Kidney capillary endothelial cell (primary cell): Measurements from ENCODE around the gene PLXDC2.
A peak's percentile ranks its signal among the peaks of the same experiment; 100 is the strongest.
"Not testable (repeated sequence)": the region's sequence is repeated elsewhere in the genome, so short reads cannot be mapped to it uniquely, and the experiment has no call there.

Experiments
- DNase-seq: peaks from one replicate; pipeline ENCODE4 v3.0.0-alpha.2; 2018; ENCODE audit warnings: low spot score

PLXDC2 gene

DNA sequence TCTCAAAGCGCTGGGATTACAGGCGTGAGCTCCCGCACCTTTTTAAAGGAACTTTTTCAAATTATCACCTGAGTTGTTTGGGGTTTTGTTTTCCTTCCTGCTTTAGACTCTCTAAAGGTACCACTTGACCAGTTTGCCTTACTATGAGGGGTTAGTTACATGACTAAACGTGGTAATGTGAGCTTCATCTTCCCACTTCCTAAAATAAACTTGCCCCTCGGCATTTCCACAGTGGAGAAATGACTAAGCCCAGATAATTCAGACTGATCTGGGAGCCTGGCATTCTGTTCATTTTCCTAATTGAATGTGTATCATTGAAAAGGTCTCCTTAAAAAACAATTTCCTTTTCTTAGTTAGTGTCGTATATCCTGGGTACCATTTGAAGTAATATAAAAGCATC lies 163.4 kb downstream of the PLXDC2 start:
- DNase-seq = no peak

DNA sequence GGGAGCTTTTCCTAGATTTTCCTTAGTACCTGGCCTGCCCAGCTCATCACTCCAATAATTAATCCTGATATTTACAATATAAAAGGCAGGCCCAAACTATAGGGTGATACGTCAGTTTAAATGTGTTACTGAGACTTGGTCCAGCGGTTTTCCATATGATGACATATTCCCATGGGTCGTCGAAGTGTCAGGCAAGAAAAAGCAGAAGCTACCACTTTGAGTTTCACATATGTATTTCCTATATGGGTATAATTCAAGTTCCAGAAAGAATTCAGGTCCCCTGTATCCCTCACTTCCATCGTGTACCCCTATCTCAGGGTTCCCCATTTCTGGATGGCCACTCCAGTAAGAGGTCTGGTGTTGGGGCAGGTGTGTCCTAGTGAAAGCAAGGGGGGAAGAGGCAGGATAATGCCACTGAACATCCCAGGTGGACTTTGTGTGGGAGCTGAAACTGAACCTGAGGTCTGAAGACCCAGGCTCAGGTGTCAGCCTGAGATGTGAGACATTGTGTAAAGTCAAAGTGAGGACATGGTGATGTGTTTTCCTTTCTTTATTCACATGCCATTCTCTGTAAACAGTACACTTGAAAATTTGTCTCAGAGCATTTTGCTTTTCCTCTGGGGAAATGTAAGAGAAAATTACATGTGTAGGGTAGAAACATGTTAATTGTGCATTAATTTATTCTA lies 167.8 kb downstream of the PLXDC2 start:
- DNase-seq = no peak

DNA sequence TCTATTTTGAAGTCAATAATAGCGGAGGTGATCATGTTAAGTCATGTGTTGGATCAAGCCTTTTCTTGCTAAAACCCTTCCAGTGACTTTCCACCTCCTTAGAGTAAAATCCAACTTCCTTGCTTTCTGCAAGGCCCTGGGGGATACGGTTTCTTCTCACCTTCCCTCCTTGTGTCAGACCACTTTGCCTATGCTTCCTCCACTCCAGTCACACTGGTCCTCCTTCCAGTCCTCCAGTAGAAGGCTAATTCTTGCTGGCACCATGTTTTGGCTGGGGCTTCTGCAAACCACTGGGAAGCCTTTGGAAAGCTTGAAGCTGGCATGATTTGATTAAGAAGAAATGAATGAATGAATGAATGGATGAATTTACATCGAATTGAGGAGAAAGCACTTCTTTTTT lies 169.5 kb downstream of the PLXDC2 start:
- no peak for DNase-seq

DNA sequence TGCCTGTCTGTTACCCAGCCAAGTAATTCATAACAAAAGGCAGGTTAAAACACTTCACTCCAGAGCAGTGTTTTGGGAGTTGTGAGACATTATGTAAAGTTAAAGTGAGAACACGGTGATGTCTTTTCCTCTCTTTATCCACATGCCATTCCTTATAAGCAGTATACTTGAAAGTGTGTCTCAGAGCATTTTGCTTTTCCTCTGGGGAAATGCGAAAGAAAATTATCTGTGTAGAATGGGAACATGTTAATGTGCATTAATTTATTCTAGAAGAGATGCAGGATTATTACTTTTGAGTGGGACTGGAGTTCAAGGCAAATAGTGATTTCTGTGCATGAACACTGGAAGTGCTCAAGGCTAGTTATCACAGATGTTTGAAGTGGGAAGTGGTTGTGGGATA lies 170.4 kb downstream of the PLXDC2 start:
- no peak for DNase-seq

DNA sequence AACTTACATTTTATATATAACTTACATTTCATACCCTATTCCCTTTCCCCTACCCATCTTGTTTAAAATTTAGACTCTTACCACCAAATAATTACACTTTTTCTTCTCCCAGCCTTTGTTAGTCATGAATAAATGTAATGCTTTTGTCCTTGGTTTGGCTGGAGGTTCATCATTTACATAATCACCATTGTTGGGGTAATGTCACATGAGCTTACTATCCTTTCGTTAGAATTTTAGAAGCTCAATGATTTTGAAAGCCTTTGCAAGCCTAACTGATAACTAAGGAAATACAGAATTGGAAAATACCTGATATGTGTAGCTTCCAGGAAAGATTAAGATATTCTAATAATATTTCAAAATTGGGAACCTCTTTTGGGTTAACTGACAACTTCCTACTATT lies 171.7 kb downstream of the PLXDC2 start:
- no peak for DNase-seq

DNA sequence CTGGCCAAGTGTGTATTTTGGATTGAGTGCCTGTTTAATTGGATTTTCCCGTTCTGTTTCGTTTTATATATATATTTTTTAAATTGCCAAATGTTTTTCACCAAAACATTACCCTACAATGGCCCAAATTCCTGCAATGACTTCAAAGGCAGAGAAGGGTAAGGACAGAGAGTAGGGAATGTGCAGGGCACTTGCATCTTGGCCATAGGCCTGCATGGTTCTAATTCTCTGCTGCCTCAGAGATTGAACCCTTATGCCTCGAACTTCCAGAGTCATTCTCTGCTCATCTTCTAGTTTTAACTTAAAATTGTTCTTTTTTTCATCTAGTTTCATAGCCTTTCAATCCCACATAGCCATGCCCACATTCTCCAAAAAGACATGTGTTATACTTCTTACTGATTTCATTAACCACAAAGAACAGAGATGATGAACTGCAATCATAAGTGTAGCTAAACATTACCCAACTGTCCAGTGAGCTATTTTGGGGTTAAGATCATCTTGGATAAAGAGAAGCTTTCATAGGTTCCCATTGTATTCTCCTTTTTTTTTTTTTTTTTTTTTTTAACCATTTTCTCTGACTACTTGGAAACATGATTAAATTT lies 177.6 kb downstream of the PLXDC2 start:
- DNase-seq = no peak

DNA sequence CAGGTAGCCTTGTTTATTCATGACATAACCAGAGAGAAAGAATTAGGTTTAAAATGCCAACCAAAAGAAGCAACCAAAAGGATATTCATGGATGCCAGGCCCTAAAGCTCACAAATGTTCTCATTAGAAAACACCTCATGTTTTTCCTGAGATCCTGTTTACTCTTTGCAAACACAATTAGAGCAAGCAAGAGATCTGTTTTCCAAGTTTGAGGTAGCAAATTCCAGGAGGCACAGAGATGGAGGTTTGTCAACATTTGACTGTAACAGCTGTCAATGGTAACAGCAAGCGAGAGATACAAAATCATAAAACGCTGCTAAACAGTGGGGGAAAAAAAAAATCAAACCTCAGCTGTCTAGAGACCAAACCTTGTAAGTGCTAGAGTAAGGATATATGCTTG lies 182.2 kb downstream of the PLXDC2 start:
- no peak for DNase-seq

DNA sequence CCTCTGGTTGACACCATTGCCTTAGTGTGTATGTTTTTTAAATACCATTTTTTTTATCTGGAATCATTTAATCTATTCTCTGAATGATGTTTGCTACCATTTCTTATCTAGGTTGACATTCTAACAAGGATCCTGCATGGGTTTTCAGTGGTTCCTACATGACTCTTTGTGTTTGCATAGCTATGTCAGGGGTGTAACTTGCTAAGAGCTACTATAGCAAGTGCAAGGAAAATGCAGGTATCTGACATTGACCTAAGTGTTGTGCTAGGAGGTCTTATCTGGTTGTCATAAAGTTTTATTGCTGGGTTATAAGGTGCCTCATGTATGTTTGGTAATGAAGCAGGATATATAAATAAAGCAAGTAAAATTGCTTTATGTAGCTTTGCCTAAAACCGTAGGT lies 183.2 kb downstream of the PLXDC2 start:
- no peak for DNase-seq

DNA sequence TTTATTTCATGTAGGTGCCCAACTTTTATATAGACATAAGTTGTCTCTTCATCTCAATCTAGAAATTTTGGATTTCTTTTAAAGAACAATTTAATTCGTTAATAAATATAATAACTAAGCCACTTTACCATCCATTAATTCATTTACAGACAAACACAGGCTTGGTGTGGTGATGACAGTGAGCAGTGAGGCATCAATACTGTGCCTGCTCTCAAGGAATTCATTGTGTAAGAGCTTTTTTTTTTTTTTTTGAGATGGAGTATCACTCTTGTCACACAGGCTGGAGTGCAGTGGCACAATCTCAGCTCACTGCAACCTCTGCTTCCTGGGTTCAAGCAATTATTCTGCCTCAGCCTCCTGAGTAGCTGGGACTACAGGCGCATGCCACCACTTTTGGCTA lies 185.8 kb downstream of the PLXDC2 start:
- not testable (repeated sequence) for DNase-seq

DNA sequence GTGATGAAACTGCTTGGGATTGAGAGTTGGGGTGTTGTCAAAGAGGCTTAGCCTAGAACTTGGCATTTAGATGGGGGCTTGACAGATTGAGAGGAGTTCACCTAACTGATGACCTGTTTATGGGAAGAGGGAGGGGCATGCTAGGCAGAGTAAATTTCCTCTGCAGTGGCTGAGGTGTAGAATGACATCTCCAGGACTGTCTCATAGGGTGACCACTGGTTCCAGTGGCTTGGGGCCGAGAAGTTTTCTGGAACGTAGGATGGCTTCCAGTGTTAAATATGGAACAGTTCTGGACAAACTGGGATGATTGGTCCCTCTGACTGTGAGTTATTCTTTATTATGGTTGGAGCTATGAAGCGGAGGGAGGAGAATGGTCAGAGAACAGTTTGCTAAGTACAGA lies 186.4 kb downstream of the PLXDC2 start:
- no peak for DNase-seq

DNA sequence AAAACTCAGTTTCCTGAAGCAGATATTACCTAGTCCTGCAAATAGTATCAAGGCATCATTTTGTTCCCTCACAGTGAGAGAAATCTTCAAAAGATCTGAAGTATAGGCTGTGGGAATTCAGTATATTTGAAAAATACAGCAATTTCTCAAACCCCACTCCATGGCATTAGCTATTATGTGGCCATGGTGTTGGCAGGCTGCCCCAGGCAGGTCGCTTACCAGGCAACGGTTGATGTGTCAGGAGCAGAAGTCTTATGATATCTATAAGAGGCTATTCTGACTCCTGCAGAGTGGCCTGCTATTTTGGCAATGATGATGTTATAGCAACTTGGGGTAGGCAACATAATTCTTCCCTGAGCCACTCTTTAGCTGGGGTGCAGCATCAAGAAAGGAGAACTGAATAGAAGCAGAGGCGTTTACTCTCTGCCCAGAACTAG lies 187.9 kb downstream of the PLXDC2 start:
- peak; percentile 0 for DNase-seq

DNA sequence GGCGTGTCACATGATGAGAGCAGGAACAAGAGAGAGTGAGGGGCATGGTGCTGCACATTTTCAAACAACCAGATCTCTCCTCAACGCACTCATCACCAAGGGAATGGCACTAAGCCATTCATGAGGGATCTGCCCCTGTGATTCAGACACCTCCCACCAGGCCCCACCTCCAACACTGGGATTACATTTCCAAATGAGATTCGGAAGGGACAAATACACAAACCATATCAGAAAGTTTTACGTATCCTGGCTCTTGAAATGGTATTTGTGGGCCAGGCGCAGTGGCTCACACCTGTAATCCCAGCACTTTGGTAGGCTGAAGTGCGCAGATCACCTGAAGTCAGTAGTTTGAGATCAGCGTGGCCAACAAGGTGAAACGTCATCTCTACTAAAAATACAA lies 189.4 kb downstream of the PLXDC2 start:
- DNase-seq = no peak

DNA sequence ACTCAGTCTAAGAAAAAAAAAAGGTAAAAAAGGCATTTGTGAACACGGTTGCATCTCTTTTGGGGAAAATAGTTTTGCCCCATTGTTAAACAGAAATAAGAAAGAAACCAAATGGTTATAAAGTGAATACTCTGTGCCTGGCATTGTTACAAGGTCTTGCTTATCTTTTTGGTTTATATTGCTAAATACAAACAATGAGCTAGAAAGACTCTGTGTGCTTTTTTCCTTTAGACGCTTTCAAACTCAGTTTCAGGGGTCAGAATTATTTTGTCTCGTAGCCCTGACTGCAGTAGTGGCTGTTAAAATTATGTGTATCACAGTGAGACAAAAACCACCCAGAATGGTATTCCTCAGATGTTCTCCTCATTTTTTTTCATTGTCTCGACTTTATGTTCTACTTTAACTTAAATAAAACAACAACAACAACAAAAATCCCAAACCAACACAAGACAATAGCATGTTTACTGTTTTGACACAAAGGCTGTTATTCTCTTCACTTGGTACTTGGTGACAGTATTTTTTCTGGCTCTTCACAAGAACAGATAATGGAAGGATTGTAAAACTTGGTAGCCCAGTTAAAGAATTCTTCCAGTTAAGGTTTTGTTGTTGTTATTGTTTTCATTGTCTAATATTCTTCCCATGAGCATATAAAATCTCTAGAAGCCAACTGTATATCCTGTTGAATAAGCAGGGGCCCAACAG lies 190.1 kb downstream of the PLXDC2 start:
- no peak for DNase-seq

DNA sequence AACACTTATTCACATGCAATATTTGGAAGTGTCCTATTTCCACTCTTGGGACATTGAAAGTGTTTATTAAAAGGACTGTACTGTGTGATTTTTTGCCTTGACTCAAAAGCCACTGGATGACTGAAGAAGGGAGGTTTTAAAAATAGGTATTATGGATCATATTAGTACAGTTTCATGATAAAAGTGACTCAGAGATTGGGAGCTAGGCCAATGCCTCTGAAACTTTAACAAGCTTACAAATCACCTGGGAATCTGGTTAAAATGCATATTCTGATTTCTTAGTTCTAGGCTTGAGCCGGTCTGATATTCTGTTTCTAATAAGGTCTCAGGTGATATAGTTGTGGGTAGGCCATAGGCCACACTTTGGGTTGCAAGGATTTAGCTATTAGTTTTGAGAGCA lies 191.2 kb downstream of the PLXDC2 start:
- no peak for DNase-seq

DNA sequence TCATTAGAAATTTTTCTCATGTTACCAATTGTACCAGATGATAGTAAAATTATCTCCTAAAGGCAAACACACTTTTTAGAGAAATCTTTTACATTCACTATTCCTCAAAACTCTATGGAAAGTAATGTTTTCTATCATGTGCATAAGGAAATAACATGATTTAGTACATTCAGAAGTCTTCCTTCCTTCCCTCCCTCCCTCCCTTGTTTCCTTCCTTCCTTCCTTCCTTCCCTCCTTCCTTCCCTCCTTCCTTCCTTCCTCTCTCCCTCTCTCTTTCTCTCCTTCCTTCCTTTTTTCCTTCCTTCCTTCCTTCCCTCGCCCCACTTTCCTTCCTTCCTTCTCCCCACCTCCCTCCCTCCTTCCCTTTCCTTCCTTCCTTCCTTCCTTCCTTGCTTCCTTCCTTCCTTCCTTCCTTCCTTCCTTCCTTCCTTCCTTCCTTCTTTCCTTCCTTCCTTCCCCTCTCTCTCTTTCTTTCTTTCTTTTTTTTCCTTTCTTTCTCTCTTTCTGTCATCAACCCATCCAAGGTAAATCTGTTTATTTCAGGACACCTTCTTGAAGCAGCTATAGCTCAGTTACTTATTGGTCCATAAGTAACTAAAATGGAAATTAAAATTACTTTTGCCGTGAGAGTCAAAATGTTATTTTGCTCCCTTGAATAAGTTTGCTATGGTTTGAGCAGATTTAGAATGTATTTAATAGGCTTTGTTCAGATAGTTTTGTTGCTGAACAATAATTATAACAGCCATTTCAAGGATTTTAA lies 197.9 kb downstream of the PLXDC2 start:
- no peak for DNase-seq

DNA sequence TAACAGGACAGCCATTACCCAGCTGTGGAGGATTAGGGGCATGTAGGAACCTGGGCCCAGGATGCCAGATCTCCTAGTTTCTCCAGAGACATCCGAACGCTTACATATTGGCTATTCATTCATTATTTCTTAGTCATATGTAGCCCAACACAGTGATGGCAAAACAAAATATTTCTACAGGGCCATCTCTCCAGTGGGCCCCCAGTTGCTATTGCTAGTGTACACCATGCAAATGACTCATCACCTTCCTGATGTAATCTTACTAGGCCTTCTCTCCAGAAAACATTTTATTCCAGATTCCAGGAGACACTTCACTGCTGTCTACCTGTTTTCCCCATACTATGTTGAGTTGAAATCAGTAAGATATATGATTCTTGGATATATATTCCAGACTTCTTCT lies 201.7 kb downstream of the PLXDC2 start:
- DNase-seq = no peak

DNA sequence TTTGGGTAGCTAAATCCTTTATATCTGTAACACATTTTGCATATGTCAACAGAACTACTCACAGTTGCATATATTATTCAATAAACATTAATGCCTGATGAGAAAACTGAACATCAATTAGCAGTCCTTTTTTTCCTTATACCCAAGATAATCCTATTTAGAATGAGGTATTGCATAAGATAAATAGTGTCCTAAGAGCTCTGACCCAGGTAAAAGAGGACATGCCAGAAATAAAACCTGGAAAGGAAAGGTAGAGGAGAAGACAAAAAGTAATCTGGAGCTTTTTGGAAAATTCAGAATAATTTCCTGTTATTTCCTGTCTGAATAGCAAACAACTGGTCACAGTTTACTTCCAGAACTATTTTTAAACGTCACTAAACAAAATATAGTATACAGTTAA lies 204.4 kb downstream of the PLXDC2 start:
- DNase-seq = no peak

DNA sequence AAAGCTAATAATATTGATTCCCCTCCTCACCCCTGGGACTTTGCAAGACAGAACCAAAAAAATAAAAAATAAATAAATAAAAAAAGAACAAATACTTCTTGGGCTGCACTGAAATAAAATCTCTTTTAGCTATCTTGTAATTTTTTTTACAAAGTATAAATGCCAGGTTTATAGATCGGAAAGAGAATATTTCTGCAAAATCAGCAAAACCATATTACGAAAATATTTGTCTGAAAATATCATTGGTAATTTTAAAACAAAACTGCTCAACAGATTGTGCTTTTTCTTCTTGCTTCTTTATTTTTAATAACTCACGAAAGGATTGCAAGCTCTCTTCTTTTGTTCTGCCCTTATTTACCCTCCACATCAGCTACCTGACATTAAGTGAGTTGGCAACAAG lies 213.3 kb downstream of the PLXDC2 start:
- DNase-seq = no peak

DNA sequence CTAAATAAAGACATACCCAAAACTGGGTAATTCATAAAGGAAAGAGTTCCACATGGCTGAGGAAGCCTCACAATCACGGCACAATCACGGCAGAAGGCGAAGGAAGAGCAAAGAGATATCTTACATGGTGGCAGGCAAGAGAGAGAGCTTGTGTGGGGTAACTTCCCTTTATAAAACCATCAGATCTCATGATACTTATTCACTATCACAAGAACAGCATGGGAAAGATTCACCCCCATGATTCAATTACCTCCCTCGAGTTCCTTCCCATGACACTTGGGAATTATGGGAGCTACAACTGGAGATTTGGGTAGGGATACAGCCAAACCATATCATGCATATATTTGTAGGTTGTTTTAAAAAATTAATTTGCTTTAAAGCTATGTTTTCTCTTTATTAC lies 217.2 kb downstream of the PLXDC2 start:
- DNase-seq = no peak

DNA sequence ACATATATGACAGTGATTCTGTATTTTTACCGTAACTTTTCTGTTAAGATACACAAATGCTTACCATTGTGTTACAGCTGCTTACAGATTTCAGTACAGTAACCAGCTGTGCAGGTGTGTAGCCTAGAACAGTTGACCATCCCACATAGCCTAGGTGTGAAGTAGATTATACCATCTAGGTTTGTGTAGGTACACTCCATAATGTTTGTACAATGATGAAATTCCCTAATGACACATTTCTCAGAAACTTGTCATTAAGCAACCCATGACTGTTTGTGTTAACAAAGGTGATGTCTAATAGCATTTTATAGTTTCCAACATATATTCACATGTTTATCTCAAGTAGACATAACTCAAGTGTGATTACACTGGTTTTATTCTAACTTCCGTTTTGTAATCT lies 218.5 kb downstream of the PLXDC2 start:
- no peak for DNase-seq

DNA sequence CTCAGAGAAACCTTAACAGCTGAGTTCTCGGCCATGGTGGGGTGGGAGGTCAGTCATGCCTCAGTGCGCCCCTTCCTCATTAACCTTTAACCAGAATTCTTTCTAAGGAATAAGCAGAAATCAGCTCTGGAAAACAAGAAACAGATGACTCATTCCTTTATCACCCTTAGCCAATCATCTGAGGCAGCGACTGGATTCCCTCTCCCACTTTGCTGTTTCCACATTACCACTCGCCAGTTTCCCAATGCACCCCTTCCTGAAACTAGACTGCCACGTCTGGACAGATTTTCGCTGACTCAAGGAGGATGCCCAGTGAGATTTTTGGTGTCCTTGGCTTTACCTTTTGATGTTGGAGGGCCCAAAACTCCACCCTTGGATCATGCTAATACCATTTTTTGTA lies 223.8 kb downstream of the PLXDC2 start:
- DNase-seq = no peak

DNA sequence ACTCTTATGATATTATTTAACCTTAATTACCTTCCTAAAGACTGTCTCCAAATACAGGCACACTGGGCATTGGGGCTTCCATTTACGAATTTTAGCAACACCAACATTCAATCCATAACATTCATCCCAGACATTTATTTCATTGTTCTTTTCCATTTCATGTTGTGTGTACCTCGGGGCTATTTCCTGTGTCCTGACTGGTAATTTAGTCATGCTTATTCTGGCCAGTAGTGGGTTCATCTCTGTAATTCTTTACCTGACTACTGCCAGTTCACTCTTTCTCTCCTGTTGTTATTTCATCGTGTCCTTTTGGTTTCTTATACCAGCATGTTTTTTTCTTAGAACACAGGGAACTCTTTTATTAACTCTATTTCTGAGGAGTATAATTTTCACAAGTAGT lies 225.7 kb downstream of the PLXDC2 start:
- no peak for DNase-seq

DNA sequence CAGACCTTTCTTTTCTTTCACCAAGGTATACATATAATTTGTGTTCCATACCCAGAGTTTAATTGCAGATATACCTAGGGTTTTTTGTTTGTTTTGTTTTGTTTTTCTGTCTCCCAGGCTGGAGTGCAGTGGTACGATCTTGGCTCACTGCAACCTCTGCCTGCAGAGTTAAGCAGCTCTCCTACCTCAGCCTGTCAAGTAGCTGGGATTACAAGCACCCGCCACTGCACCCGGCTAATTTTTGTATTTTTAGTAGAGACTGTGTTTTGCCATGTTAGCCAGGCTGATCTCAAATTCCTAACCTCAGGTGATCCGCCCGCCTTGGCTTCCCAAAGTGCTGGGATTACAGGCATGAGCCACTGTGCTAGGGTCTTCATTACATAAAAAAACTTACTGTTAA lies 228.9 kb downstream of the PLXDC2 start:
- not testable (repeated sequence) for DNase-seq
